CD14-positive monocyte (primary cell): ENCODE measurements around the gene ZNF768. TPM values are rescaled to one million over a fixed set of nuclear protein-coding genes. Genes with fewer than 3 reads are reported as not detected.
A peak's percentile ranks its signal among the peaks of the same experiment; 100 is the strongest.

ENCODE experiments used
- DNase-seq, 3 donors: peaks; one replicate each; pipeline ENCODE4 v3.0.0-alpha.2; 2011 to 2022
- H2AFZ ChIP-seq: 2 replicates; pipeline ENCODE4 v1.6.0; 2012; ENCODE audit warnings: mild to moderate bottlenecking, low read depth, low read length, inconsistent platforms; ENCODE audit not compliant: insufficient read depth, poor library complexity, severe bottlenecking
- H3K27ac ChIP-seq, 2 donors: 1 replicate in 1 of 2; 2 replicates in 1 of 2; pipeline ENCODE4 v1.5.1; 2012 to 2013; ENCODE audit warnings: low read length in 2 of 2, control low read depth in 1 of 2, inconsistent platforms in 1 of 2, low read depth in 1 of 2, mild to moderate bottlenecking in 1 of 2
- H3K27me3 ChIP-seq, 2 donors: one replicate each; pipeline versions ENCODE4 v1.6.0 to v1.6.1; 2011 to 2013; ENCODE audit warnings: low read length in 2 of 2; ENCODE audit not compliant: control insufficient read depth in 2 of 2, insufficient read depth in 2 of 2
- H3K36me3 ChIP-seq, 2 donors: replicated peaks in 1 of 2; 1 replicate in 1 of 2; 2 replicates in 1 of 2; pipeline versions ENCODE4 v1.5.1 to v1.6.1; 2012 to 2013; ENCODE audit warnings: low read length in 2 of 2, control low read depth in 1 of 2, inconsistent platforms in 1 of 2, mild to moderate bottlenecking in 1 of 2; ENCODE audit not compliant: insufficient read depth in 2 of 2, control insufficient read depth in 1 of 2
- H3K4me1 ChIP-seq, 2 donors: 1 replicate in 1 of 2; 2 replicates in 1 of 2; pipeline versions ENCODE4 v1.5.1 to v1.6.1; 2012 to 2013; ENCODE audit warnings: low read length in 2 of 2, control low read depth in 1 of 2, inconsistent platforms in 1 of 2, mild to moderate bottlenecking in 1 of 2, moderate library complexity in 1 of 2; ENCODE audit not compliant: insufficient read depth in 2 of 2, control insufficient read depth in 1 of 2
- H3K4me2 ChIP-seq: replicated peaks from 2 replicates; pipeline ENCODE3; 2012; ENCODE audit warnings: low read length, moderate library complexity, mild to moderate bottlenecking; ENCODE audit not compliant: poor library complexity, severe bottlenecking; ENCODE audit errors: extremely low read depth
- H3K4me3 ChIP-seq, 3 experiments: fragments of 200-600 bp in 1 of 3; sonication (generic) in 1 of 3; replicated peaks in 1 of 3; 1 replicate in 2 of 3; 2 replicates in 1 of 3; pipeline ENCODE4 v1.5.1; 2011 to 2013; ENCODE audit warnings: low read length in 3 of 3, mild to moderate bottlenecking in 3 of 3, control low read depth in 2 of 3, low read depth in 2 of 3, inconsistent platforms in 1 of 3, moderate library complexity in 1 of 3
- H3K79me2 ChIP-seq: 2 replicates; pipeline ENCODE4 v1.6.0; 2012; ENCODE audit warnings: mild to moderate bottlenecking, control low read depth, inconsistent platforms, low read length, moderate library complexity; ENCODE audit not compliant: insufficient read depth
- H3K9ac ChIP-seq: 2 replicates; pipeline ENCODE4 v1.6.0; 2017; ENCODE audit warnings: low read length, mild to moderate bottlenecking; ENCODE audit not compliant: insufficient read depth, poor library complexity, severe bottlenecking
- H3K9me3 ChIP-seq, 2 donors: replicated peaks in 1 of 2; 1 replicate in 1 of 2; 2 replicates in 1 of 2; pipeline versions ENCODE4 v1.5.1 to v1.6.1; 2012 to 2013; ENCODE audit warnings: low read length in 2 of 2, control low read depth in 1 of 2; ENCODE audit not compliant: control insufficient read depth in 1 of 2, insufficient read depth in 1 of 2
- H4K20me1 ChIP-seq: 2 replicates; pipeline ENCODE4 v1.6.0; 2012; ENCODE audit warnings: mild to moderate bottlenecking, low read length, control low read depth, moderate library complexity; ENCODE audit not compliant: insufficient read depth
- H3K27ac Mint-ChIP-seq, 7 donors: one replicate each; pipeline ENCODE4 v1.8.0; 2020; ENCODE audit warnings: mild to moderate bottlenecking in 7 of 7, mixed read lengths in 7 of 7, moderate library complexity in 6 of 7, inconsistent platforms in 2 of 7
- H3K27me3 Mint-ChIP-seq, 3 donors: one replicate each; pipeline ENCODE4 v1.8.0; 2021 to 2022; ENCODE audit warnings: low read depth in 3 of 3, mild to moderate bottlenecking in 3 of 3, mixed read lengths in 3 of 3, moderate library complexity in 3 of 3, inconsistent platforms in 1 of 3
- H3K36me3 Mint-ChIP-seq, 2 donors: one replicate each; pipeline ENCODE4 v1.8.0; 2020; ENCODE audit warnings: mixed read lengths in 2 of 2, inconsistent platforms in 1 of 2, mild to moderate bottlenecking in 1 of 2
- H3K4me1 Mint-ChIP-seq: one replicate; pipeline ENCODE4 v1.8.0; 2020; ENCODE audit warnings: mild to moderate bottlenecking, mixed read lengths
- H3K4me3 Mint-ChIP-seq, 2 donors: one replicate each; pipeline ENCODE4 v1.8.0; 2020; ENCODE audit warnings: mild to moderate bottlenecking in 2 of 2, mixed read lengths in 2 of 2, moderate library complexity in 1 of 2
- H3K9me3 Mint-ChIP-seq, 7 donors: one replicate each; pipeline ENCODE4 v1.8.0; 2020 to 2022; ENCODE audit warnings: mixed read lengths in 7 of 7, mild to moderate bottlenecking in 6 of 7, moderate library complexity in 6 of 7, inconsistent platforms in 2 of 7
- WGBS: methylation state at CpG from one replicate; pipeline ENCODE4 v1.1.5; 2013; ENCODE audit warnings: missing lambda C conversion rate; ENCODE audit not compliant: insufficient coverage; 5-methylcytosine and 5-hydroxymethylcytosine counted together
- intact Hi-C, 2 donors: fragments of 100-400 bp; cut with micrococcal nuclease; formaldehyde crosslinking; loops; one replicate each; pipeline versions ENCODE4 v1.15.0 to v1.15.1; 2023
- polyA plus RNA-seq, 3 donors: library from polyadenylated mRNA; depleted of rRNA in 1 of 3; unstranded in 2 of 3; stranded (reverse) in 1 of 3; fragments of 300-500 nt in 2 of 3; fragments of >200 nt in 1 of 3; fragmentation: Illumina TruSeq in 2 of 3; gene quantifications; 1 replicate in 2 of 3; 2 replicates in 1 of 3; pipeline ENCODE4 v1.2.3, GENCODE V29; 2012 to 2021
- TF ChIP-seq, protein P1 (sequence below): fragments of 200-600 bp; IDR thresholded peaks from one replicate; pipeline ENCODE4 v1.8.0; 2022; ENCODE audit warnings: antibody characterized with exemption, mild to moderate bottlenecking

The ZNF768 gene
- polyA plus RNA-seq, 3 donors = 2.8 to 13.4 (median 3.0) TPM

DNA sequence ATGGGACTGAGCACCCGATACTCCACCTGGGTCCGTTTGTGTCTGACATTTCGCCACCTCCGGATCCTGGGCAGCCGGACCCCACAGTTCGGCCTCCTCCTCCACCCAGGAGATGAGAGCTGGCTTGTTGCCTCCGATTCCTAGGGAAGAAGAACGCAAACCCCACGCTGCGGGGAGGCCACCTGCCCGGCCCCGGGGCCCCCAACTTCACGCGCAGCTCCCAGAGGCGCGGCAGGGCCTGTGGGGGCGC is 31.3 kb upstream of the ZNF768 start:
- H3K36me3 Mint-ChIP-seq = peaks cover 14 to 27% of the 10 kb centered on the region in 2 donors
- intact Hi-C loops = loop anchor here in 1 of 2 donors (2.0 to 10.0 kb wide), 2 partner anchors 15 to 57 kb away; partner anchors contain the start of gene ZNF689
- no peak for DNase-seq
- Histone ChIP-seq H3K4me1 (peaks cover 54 to 66% of the 10 kb centered on the region in 2 donors), H2AFZ (peak overlapping the region; percentile 99), H3K79me2 (peaks cover 32% of the 10 kb centered on the region), H3K27me3 (no peaks in the 10 kb centered on the region), H3K4me3 (peak overlapping the region; percentile 61 to 93 (median 80)), H4K20me1 (peaks cover 6% of the 10 kb centered on the region), H3K27ac (peak overlapping the region; percentile 76 to 80), H3K9me3 (no peaks in the 10 kb centered on the region), H3K9ac (peak overlapping the region; percentile 91), H3K36me3 (peaks cover 12 to 16% of the 10 kb centered on the region in 2 donors), H3K4me2 (peak overlapping the region; percentile 95)
- 1% methylated on average over 17 of the region's 17 CpGs for WGBS
- TF ChIP-seq, protein P1, sequence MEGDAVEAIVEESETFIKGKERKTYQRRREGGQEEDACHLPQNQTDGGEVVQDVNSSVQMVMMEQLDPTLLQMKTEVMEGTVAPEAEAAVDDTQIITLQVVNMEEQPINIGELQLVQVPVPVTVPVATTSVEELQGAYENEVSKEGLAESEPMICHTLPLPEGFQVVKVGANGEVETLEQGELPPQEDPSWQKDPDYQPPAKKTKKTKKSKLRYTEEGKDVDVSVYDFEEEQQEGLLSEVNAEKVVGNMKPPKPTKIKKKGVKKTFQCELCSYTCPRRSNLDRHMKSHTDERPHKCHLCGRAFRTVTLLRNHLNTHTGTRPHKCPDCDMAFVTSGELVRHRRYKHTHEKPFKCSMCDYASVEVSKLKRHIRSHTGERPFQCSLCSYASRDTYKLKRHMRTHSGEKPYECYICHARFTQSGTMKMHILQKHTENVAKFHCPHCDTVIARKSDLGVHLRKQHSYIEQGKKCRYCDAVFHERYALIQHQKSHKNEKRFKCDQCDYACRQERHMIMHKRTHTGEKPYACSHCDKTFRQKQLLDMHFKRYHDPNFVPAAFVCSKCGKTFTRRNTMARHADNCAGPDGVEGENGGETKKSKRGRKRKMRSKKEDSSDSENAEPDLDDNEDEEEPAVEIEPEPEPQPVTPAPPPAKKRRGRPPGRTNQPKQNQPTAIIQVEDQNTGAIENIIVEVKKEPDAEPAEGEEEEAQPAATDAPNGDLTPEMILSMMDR = peak; percentile 13
- H3K27me3 Mint-ChIP-seq = peaks cover 0 to 5% (median 2%) of the 10 kb centered on the region in 3 donors
- no peaks in the 10 kb centered on the region for H3K9me3 Mint-ChIP-seq
- H3K27ac Mint-ChIP-seq = peak overlapping the region in 6 of 7 donors; percentile 65 to 95 (median 86)
- H3K4me1 Mint-ChIP-seq = peaks cover 59% of the 10 kb centered on the region
- peak overlapping the region; percentile 83 to 88 for H3K4me3 Mint-ChIP-seq

DNA sequence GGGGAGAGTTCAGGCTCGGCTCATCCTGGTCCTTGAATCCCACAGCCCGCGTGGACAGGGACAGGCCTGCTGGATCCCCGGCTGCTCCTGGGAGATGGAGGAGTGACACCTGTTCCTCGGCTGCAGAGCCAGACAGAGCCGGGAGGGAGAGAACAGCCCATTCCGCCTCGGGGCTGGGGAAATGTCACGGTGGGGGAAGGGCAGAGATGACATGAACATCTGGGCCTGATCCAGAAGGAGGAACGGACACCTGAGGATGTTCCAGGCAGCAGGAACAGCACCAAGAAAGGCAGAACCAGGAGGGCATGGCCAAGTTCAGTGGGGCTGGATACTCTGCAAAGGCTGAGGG is 29.7 kb upstream of the ZNF768 start:
- H3K27ac ChIP-seq = no peak overlapping the region
- H3K79me2 ChIP-seq = peaks cover 32% of the 10 kb centered on the region
- H3K4me1 Mint-ChIP-seq = peaks cover 50% of the 10 kb centered on the region
- no peaks in the 10 kb centered on the region for H3K9me3 ChIP-seq
- H3K36me3 Mint-ChIP-seq = peaks cover 17 to 30% of the 10 kb centered on the region in 2 donors
- no peak overlapping the region for H3K9ac ChIP-seq
- H3K9me3 Mint-ChIP-seq = no peaks in the 10 kb centered on the region
- H3K4me2 ChIP-seq = no peak overlapping the region
- peaks cover 43 to 54% of the 10 kb centered on the region in 2 donors for H3K4me1 ChIP-seq
- no peak overlapping the region for H3K4me3 ChIP-seq
- no peak overlapping the region for H3K4me3 Mint-ChIP-seq
- H2AFZ ChIP-seq = no peak overlapping the region
- DNase-seq = no peak
- 97% methylated on average over 8 of the region's 10 CpGs for WGBS
- peak overlapping the region in 3 of 7 donors; percentile 8 to 47 (median 27) for H3K27ac Mint-ChIP-seq
- peaks cover 12 to 16% of the 10 kb centered on the region in 2 donors for H3K36me3 ChIP-seq
- H3K27me3 ChIP-seq = no peaks in the 10 kb centered on the region
- H3K27me3 Mint-ChIP-seq = peaks cover 0 to 3% (median 2%) of the 10 kb centered on the region in 3 donors
- TF ChIP-seq, protein P1 = no peak
- H4K20me1 ChIP-seq = peaks cover 6% of the 10 kb centered on the region
- intact Hi-C loops = loop anchor here in 1 of 2 donors (2.0 to 10.0 kb wide), 2 partner anchors 17 to 59 kb away; partner anchors contain the start of gene ZNF689
